Endothelial cell of umbilical vein (primary cell): Measurements from ENCODE around the gene MRM2. TPM values are rescaled to one million over a fixed set of nuclear protein-coding genes. Genes with fewer than 3 reads are reported as not detected.

ENCODE experiments used
- BruUV-seq: library from RNA; stranded (reverse); fragments of 400-500 nt; replicated peaks from 2 replicates; lab custom pipeline; 2021; lab: Mats Ljungman, UMichigan
- CTCF ChIA-PET: fragments of 300-600, 350-600 bp; sonication (Branson Sonifier 250); formaldehyde crosslinking; loops from one replicate; lab custom pipeline; 2021; ENCODE audit warnings: antibody characterized with exemption, inconsistent platforms; lab: Charles Lee
- POLR2A ChIA-PET: fragments of 300-600, 350-600 bp; sonication (Branson Sonifier 250); formaldehyde crosslinking; loops from one replicate; lab custom pipeline; 2021; ENCODE audit warnings: antibody characterized with exemption, inconsistent platforms; lab: Charles Lee
- DNase-seq: peaks from one replicate; pipeline ENCODE4 v3.0.0-alpha.2; 2011; ENCODE audit warnings: low read depth, low spot score
- FAIRE-seq: peaks from 2 replicates; lab custom pipeline; 2011; peaks lifted over from hg19 to GRCh38; lab: Jason Lieb, UNC
- H2AFZ ChIP-seq: 2 replicates; pipeline ENCODE4 v1.6.0; 2012; ENCODE audit warnings: low read depth, low read length, control low read depth, inconsistent platforms
- H3K27ac ChIP-seq: 2 replicates; pipeline ENCODE4 v1.5.1; 2011; ENCODE audit warnings: low read depth, mild to moderate bottlenecking, control low read depth, low read length, moderate library complexity; ENCODE audit not compliant: insufficient read depth
- H3K27me3 ChIP-seq, 2 experiments: 2 replicates each; pipeline versions ENCODE4 v1.6.0 to v1.6.1; 2011; ENCODE audit warnings: low read length in 2 of 2, mixed read lengths in 1 of 2; ENCODE audit not compliant: control insufficient read depth in 2 of 2, insufficient read depth in 2 of 2
- H3K36me3 ChIP-seq, 2 experiments: 2 replicates in 1 of 2; 3 replicates in 1 of 2; pipeline ENCODE4 v1.5.1; 2011; ENCODE audit warnings: low read length in 2 of 2, mild to moderate bottlenecking in 1 of 2, moderate library complexity in 1 of 2; ENCODE audit not compliant: control insufficient read depth in 2 of 2, insufficient read depth in 2 of 2; ENCODE audit errors: extremely low read depth in 1 of 2
- H3K4me1 ChIP-seq: 3 replicates; pipeline ENCODE4 v1.5.1; 2011; ENCODE audit warnings: mild to moderate bottlenecking, low read length; ENCODE audit not compliant: control insufficient read depth, insufficient read depth; ENCODE audit errors: extremely low read depth
- H3K4me2 ChIP-seq: 2 replicates; pipeline ENCODE4 v1.6.1; 2011; ENCODE audit warnings: low read length, control low read depth, mixed read lengths; ENCODE audit not compliant: insufficient read depth
- H3K4me3 ChIP-seq, 3 experiments: fragments of 200-600 bp in 1 of 3; sonication (generic), shearing (Covaris generic) in 1 of 3; replicated peaks in 1 of 3; 2 replicates each; pipeline ENCODE4 v1.5.1; 2011 to 2016; ENCODE audit warnings: control low read depth in 3 of 3, low read length in 3 of 3, mild to moderate bottlenecking in 2 of 3, inconsistent platforms in 1 of 3, low read depth in 1 of 3, moderate library complexity in 1 of 3; ENCODE audit not compliant: insufficient read depth in 1 of 3
- H3K79me2 ChIP-seq: 2 replicates; pipeline ENCODE4 v1.6.0; 2012; ENCODE audit warnings: low read length, inconsistent platforms; ENCODE audit not compliant: control insufficient read depth, insufficient read depth
- H3K9ac ChIP-seq: replicated peaks from 2 replicates; pipeline ENCODE3; 2011; ENCODE audit warnings: low read length, control low read depth; ENCODE audit not compliant: insufficient read depth; ENCODE audit errors: extremely low read depth
- H3K9me1 ChIP-seq: replicated peaks from 3 replicates; pipeline ENCODE4 v1.6.0; 2011; ENCODE audit warnings: mild to moderate bottlenecking, low read length; ENCODE audit not compliant: control insufficient read depth, insufficient read depth; ENCODE audit errors: extremely low read depth
- H3K9me3 ChIP-seq: replicated peaks from 2 replicates; pipeline ENCODE4 v1.5.1; 2012; ENCODE audit warnings: low read length, inconsistent platforms; ENCODE audit not compliant: control insufficient read depth, insufficient read depth
- H4K20me1 ChIP-seq: replicated peaks from 2 replicates; pipeline ENCODE3; 2011; ENCODE audit warnings: mild to moderate bottlenecking, low read length; ENCODE audit not compliant: control insufficient read depth, insufficient read depth; ENCODE audit errors: extremely low read depth
- CTCF ChIP-seq, 2 donors: IDR thresholded peaks; 1 replicate in 1 of 2; 2 replicates in 1 of 2; pipeline ENCODE4 v1.5.1; 2011; ENCODE audit warnings: low read length in 2 of 2, mild to moderate bottlenecking in 2 of 2, moderate library complexity in 2 of 2, control low read depth in 1 of 2, inconsistent platforms in 1 of 2, low read depth in 1 of 2; ENCODE audit not compliant: insufficient read depth in 1 of 2; ENCODE audit errors: extremely low read depth in 1 of 2
- EZH2 ChIP-seq: IDR thresholded peaks from 2 replicates; pipeline ENCODE4 v1.6.1; 2012; ENCODE audit warnings: borderline replicate concordance, low read depth, mild to moderate bottlenecking, moderate library complexity, low read length, inconsistent platforms; ENCODE audit not compliant: severe bottlenecking
- FOS ChIP-seq: IDR thresholded peaks from 2 replicates; pipeline ENCODE4 v1.6.1; 2011; ENCODE audit warnings: mild to moderate bottlenecking, low read length, moderate library complexity, borderline replicate concordance; ENCODE audit not compliant: insufficient read depth
- GATA2 ChIP-seq: IDR thresholded peaks from 2 replicates; pipeline ENCODE4 v1.7.0; 2011; ENCODE audit warnings: low read depth, mild to moderate bottlenecking, moderate library complexity, mixed read lengths, low read length; ENCODE audit not compliant: insufficient read length, insufficient read depth
- JUN ChIP-seq: IDR thresholded peaks from 2 replicates; pipeline ENCODE4 v1.6.1; 2011; ENCODE audit warnings: borderline replicate concordance, low read depth; ENCODE audit not compliant: insufficient read length, insufficient read depth
- MAX ChIP-seq: IDR thresholded peaks from 2 replicates; pipeline ENCODE4 v1.6.1; 2011; ENCODE audit not compliant: insufficient read depth, insufficient read length
- MYC ChIP-seq: IDR thresholded peaks from one replicate; pipeline ENCODE4 v1.6.1; 2011; ENCODE audit warnings: mild to moderate bottlenecking, low read depth, low read length
- POLR2A ChIP-seq: IDR thresholded peaks from 2 replicates; pipeline ENCODE4 v1.6.1; 2012; ENCODE audit warnings: low read depth, mild to moderate bottlenecking, control low read depth, low read length
- POLR2AphosphoS5 ChIP-seq: IDR thresholded peaks from 2 replicates; pipeline ENCODE4 v1.6.1; 2012; ENCODE audit warnings: low read depth, mild to moderate bottlenecking, control low read depth, low read length, moderate library complexity; ENCODE audit not compliant: insufficient read depth
- dilution Hi-C: fragments of 300-500 bp; cut with MboI; formaldehyde crosslinking; loops from one replicate; pipeline ENCODE4 v1.15.0; 2019; ENCODE audit warnings: low sequenced_read_pairs; ENCODE audit not compliant: extremely low pct_ligation_motif_present
- intact Hi-C: fragments of 100-400 bp; cut with micrococcal nuclease; formaldehyde crosslinking; loops from one replicate; pipeline ENCODE4 v1.10.0; 2022
- microRNA-seq: library from miRNA; unstranded; fragments of <30 nt; microRNA quantifications from one replicate; pipeline ENCODE4 v1.2.0, GENCODE V29; 2021; ENCODE audit warnings: borderline number of aligned reads, borderline replicate concordance
- polyA plus RNA-seq, 4 experiments: library from polyadenylated mRNA; depleted of rRNA in 3 of 4; stranded (reverse) in 3 of 4; unstranded in 1 of 4; fragments of >200 nt; gene quantifications; 2 replicates each; pipeline versions ENCODE4 v1.2.1 to v1.2.3, GENCODE V29; 2011 to 2012; ENCODE audit warnings: missing spikeins in 1 of 4
- total RNA-seq: library from RNA; stranded (reverse); gene quantifications from 2 replicates; pipeline ENCODE4 v1.2.3, GENCODE V29; 2021

Gene MRM2
- total and polyA plus RNA-seq, 2 donors (not counting 3 experiments of a cell fraction or from before 2014, with no cell fraction given), result 10.6 to 20.8 TPM

- Histone ChIP-seq H3K27ac (no peak overlapping the region), H4K20me1 (no peaks in the 10 kb centered on the region), H3K9ac (no peak overlapping the region), H3K27me3 (no peaks in the 10 kb centered on the region), H3K36me3 (no peaks in the 10 kb centered on the region), H3K4me2 (no peak overlapping the region), H3K9me1 (no peaks in the 10 kb centered on the region), H2AFZ (no peak overlapping the region), H3K79me2 (no peaks in the 10 kb centered on the region), H3K9me3 (no peaks in the 10 kb centered on the region), H3K4me1 (no peaks in the 10 kb centered on the region), H3K4me3 (no peak overlapping the region)
- dilution Hi-C loops (no loop called here), intact Hi-C loops (no loop called here)
- no peak for FAIRE-seq
- no peak for TF ChIP-seq EZH2
- no peak for TF ChIP-seq POLR2AphosphoS5
- TF ChIP-seq POLR2A, result no peak
- no peak for TF ChIP-seq JUN
- no peak for TF ChIP-seq FOS
- TF ChIP-seq GATA2, result no peak
- no peak for TF ChIP-seq CTCF (IDR thresholded peaks at IDR 0.05; ENCODE audit: extremely low read depth in 1 of 2, insufficient read depth in 1 of 2, low read depth in 1 of 2, low read length in 2 of 2)
- TF ChIP-seq MAX, result no peak
- TF ChIP-seq MYC, result no peak
- BruUV-seq, result no TSS peak
- CTCF ChIA-PET, result interaction anchor here (2.2 kb wide), 1 partner anchor 24 kb away, joined by 6 read pairs; no protein-coding TSS in a partner anchor
- DNase-seq, result no peak
- POLR2A ChIA-PET, result no interaction called here
Measured at GRCh38 chr7:2185715-2186114, 56.3 kb downstream of the MRM2 start.

Small RNA genes lying within 50 kb of the gene (microRNA-seq; reads per million reads assigned to microRNA genes)
- not detected for gene MIR6836

Other genes starting within 250 kb of the MRM2 start
- 42.3 and 46.7 TPM in 2 replicates for gene MAD1L1, start 9.3 kb downstream of the MRM2 start, total RNA-seq
- gene MAD1L1, start 9.3 kb downstream of the MRM2 start, polyA plus RNA-seq, result 34.1 and 42.1 TPM in 2 replicates
- gene NUDT1, start within 50 bp of the MRM2 start, total RNA-seq, result 23.9 and 26.0 TPM in 2 replicates
- gene NUDT1, start within 50 bp of the MRM2 start, polyA plus RNA-seq, result 22.9 and 25.9 TPM in 2 replicates
- 41.4 and 50.3 TPM in 2 replicates for gene SNX8, start 72.2 kb upstream of the MRM2 start, total RNA-seq
- gene SNX8, start 72.2 kb upstream of the MRM2 start, polyA plus RNA-seq, result 24.5 and 49.1 TPM in 2 replicates
- gene EIF3B, start 112.6 kb upstream of the MRM2 start, total RNA-seq, result 198 and 207 TPM in 2 replicates
- 104 and 107 TPM in 2 replicates for gene EIF3B, start 112.6 kb upstream of the MRM2 start, polyA plus RNA-seq
- gene CHST12, start 161.4 kb upstream of the MRM2 start, total RNA-seq, result 28.8 and 30.2 TPM in 2 replicates
- 52.6 and 77.7 TPM in 2 replicates for gene CHST12, start 161.4 kb upstream of the MRM2 start, polyA plus RNA-seq
- gene GRIFIN, start 234.2 kb upstream of the MRM2 start, total RNA-seq, result not detected in 2 replicates
- gene GRIFIN, start 234.2 kb upstream of the MRM2 start, polyA plus RNA-seq, result not detected in 2 replicates